ENCODE data around the gene CASS4.
A peak's percentile ranks its signal among the peaks of the same experiment; 100 is the strongest.
"Not testable (repeated sequence)": the region's sequence is repeated elsewhere in the genome, so short reads cannot be mapped to it uniquely, and the experiment has no call there.

The CASS4 gene

GRCh38 chr20:56388882-56389281 is 23.2 kb upstream of the CASS4 start:
- DNase-seq (no peak), ATAC-seq (no peak)
- Mint-ChIP-seq H3K4me3 (peak overlapping the region in 1 of 2 donors; percentile 23), H3K4me1 (peaks cover 45% of the 10 kb centered on the region), H3K27ac (no peak overlapping the region), H3K9me3 (no peaks in the 10 kb centered on the region), H3K27me3 (no peaks in the 10 kb centered on the region)

GRCh38 chr20:56389807-56390206 is 22.3 kb upstream of the CASS4 start:
- ATAC-seq (no peak), DNase-seq (no peak)
- Mint-ChIP-seq H3K4me3 (no peak overlapping the region), H3K27me3 (no peaks in the 10 kb centered on the region), H3K4me1 (peaks cover 47% of the 10 kb centered on the region), H3K27ac (peak overlapping the region; percentile 4 to 86), H3K9me3 (no peaks in the 10 kb centered on the region)

GRCh38 chr20:56390396-56390795 is 21.7 kb upstream of the CASS4 start:
- not testable (repeated sequence) for ATAC-seq, H3K4me3 Mint-ChIP-seq, H3K27ac Mint-ChIP-seq, DNase-seq, H3K9me3 Mint-ChIP-seq, H3K27me3 Mint-ChIP-seq
- peaks cover 49% of the 10 kb centered on the region for H3K4me1 Mint-ChIP-seq

- H3K4me1 Mint-ChIP-seq = peaks cover 50% of the 10 kb centered on the region
- no peaks in the 10 kb centered on the region for H3K27me3 Mint-ChIP-seq
- ATAC-seq = no peak
- peak overlapping the region in 1 of 2 donors; percentile 83 for H3K27ac Mint-ChIP-seq
- no peaks in the 10 kb centered on the region for H3K9me3 Mint-ChIP-seq
- no peak for DNase-seq
- H3K4me3 Mint-ChIP-seq = no peak overlapping the region
Observed at GRCh38 chr20:56391037-56391436, 21.0 kb upstream of the CASS4 start.

GRCh38 chr20:56391596-56392131 is 20.4 kb upstream of the CASS4 start:
- H3K4me1 Mint-ChIP-seq = peaks cover 49% of the 10 kb centered on the region
- no peak overlapping the region for H3K4me3 Mint-ChIP-seq
- DNase-seq (no peak), ATAC-seq (peak; percentile 54)
- H3K27me3 Mint-ChIP-seq = no peaks in the 10 kb centered on the region
- H3K9me3 Mint-ChIP-seq = no peaks in the 10 kb centered on the region
- peak overlapping the region in 1 of 2 donors; percentile 83 for H3K27ac Mint-ChIP-seq

- ATAC-seq = peak; percentile 94
- H3K4me1 Mint-ChIP-seq = peaks cover 49% of the 10 kb centered on the region
- H3K27me3 Mint-ChIP-seq = no peaks in the 10 kb centered on the region
- no peaks in the 10 kb centered on the region for H3K9me3 Mint-ChIP-seq
- peak within 1 kb of the TSS in 1 of 2 donors; percentile 83 for H3K27ac Mint-ChIP-seq
- peak; percentile 99 to 100 for DNase-seq
- H3K4me3 Mint-ChIP-seq = no peak within 1 kb of the TSS
Observed at GRCh38 chr20:56392132-56392880, 19.8 kb upstream of the CASS4 start, which contains the start of the genes AURKA and CSTF1. Gene AURKA, minus strand, starts transcription at chr20:56392215. Its CDS starts 4,018 bp downstream, at chr20:56388197. Gene CSTF1, plus strand, starts transcription at chr20:56392645. Its CDS starts 2,908 bp downstream, at chr20:56395553.

GRCh38 chr20:56392881-56393482 is 19.1 kb upstream of the CASS4 start:
- no peak for DNase-seq
- Mint-ChIP-seq H3K27ac (no peak overlapping the region), H3K4me1 (peaks cover 49% of the 10 kb centered on the region), H3K27me3 (no peaks in the 10 kb centered on the region), H3K9me3 (no peaks in the 10 kb centered on the region), H3K4me3 (no peak overlapping the region)
- ATAC-seq = no peak

- Mint-ChIP-seq H3K4me3 (no peak overlapping the region), H3K27me3 (no peaks in the 10 kb centered on the region), H3K27ac (peak overlapping the region in 1 of 2 donors; percentile 63), H3K4me1 (peaks cover 49% of the 10 kb centered on the region), H3K9me3 (no peaks in the 10 kb centered on the region)
- no peak for DNase-seq
- no peak for ATAC-seq
Observed at GRCh38 chr20:56393653-56394052, 18.4 kb upstream of the CASS4 start.

- no peaks in the 10 kb centered on the region for H3K27me3 Mint-ChIP-seq
- no peak for ATAC-seq
- no peak overlapping the region for H3K4me3 Mint-ChIP-seq
- H3K4me1 Mint-ChIP-seq = peaks cover 40% of the 10 kb centered on the region
- H3K9me3 Mint-ChIP-seq = no peaks in the 10 kb centered on the region
- no peak for DNase-seq
- no peak overlapping the region for H3K27ac Mint-ChIP-seq
Observed at GRCh38 chr20:56395166-56395565, 16.9 kb upstream of the CASS4 start.

GRCh38 chr20:56400001-56400640 is 11.9 kb upstream of the CASS4 start:
- Mint-ChIP-seq H3K27ac (peak overlapping the region in 1 of 2 donors; percentile 67), H3K27me3 (no peaks in the 10 kb centered on the region), H3K4me3 (peak overlapping the region in 1 of 2 donors; percentile 3), H3K9me3 (no peaks in the 10 kb centered on the region), H3K4me1 (peaks cover 32% of the 10 kb centered on the region)
- ATAC-seq = peak; percentile 59
- peak; percentile 43 to 46 for DNase-seq

GRCh38 chr20:56403465-56403864 is 8.6 kb upstream of the CASS4 start:
- ATAC-seq (no peak), DNase-seq (no peak)
- Mint-ChIP-seq H3K4me1 (peaks cover 31% of the 10 kb centered on the region), H3K27ac (no peak overlapping the region), H3K27me3 (no peaks in the 10 kb centered on the region), H3K9me3 (no peaks in the 10 kb centered on the region), H3K4me3 (no peak overlapping the region)

GRCh38 chr20:56405356-56405755 is 6.7 kb upstream of the CASS4 start:
- peaks cover 34% of the 10 kb centered on the region for H3K4me1 Mint-ChIP-seq
- H3K4me3 Mint-ChIP-seq, H3K27me3 Mint-ChIP-seq, DNase-seq, H3K9me3 Mint-ChIP-seq, ATAC-seq, H3K27ac Mint-ChIP-seq: not testable (repeated sequence)

GRCh38 chr20:56406910-56407309 is 5.2 kb upstream of the CASS4 start:
- no peaks in the 10 kb centered on the region for H3K27me3 Mint-ChIP-seq
- peaks cover 38% of the 10 kb centered on the region for H3K4me1 Mint-ChIP-seq
- no peak overlapping the region for H3K4me3 Mint-ChIP-seq
- H3K9me3 Mint-ChIP-seq = no peaks in the 10 kb centered on the region
- no peak for ATAC-seq
- no peak for DNase-seq
- H3K27ac Mint-ChIP-seq = no peak overlapping the region

- DNase-seq (no peak), ATAC-seq (no peak)
- Mint-ChIP-seq H3K4me3 (no peak overlapping the region), H3K9me3 (peaks cover 4 to 7% of the 10 kb centered on the region in 2 donors), H3K4me1 (peaks cover 56% of the 10 kb centered on the region), H3K27me3 (no peaks in the 10 kb centered on the region), H3K27ac (no peak overlapping the region)
Observed at GRCh38 chr20:56409521-56409920, 2.5 kb upstream of the CASS4 start.

- Mint-ChIP-seq H3K9me3 (peaks cover 4 to 7% of the 10 kb centered on the region in 2 donors), H3K4me3 (no peak overlapping the region), H3K27me3 (no peaks in the 10 kb centered on the region), H3K4me1 (peaks cover 60% of the 10 kb centered on the region), H3K27ac (peak overlapping the region in 1 of 2 donors; percentile 12)
- DNase-seq (no peak), ATAC-seq (no peak)
Observed at GRCh38 chr20:56409956-56410355, 2.1 kb upstream of the CASS4 start.
